Measurements from ENCODE around the gene ARSA. TPM values are rescaled to one million over a fixed set of nuclear protein-coding genes. Genes with fewer than 3 reads are reported as not detected.

Gene ARSA
- total and polyA plus RNA-seq, 2 of the 13 experiments (the other 11 are each of a cell fraction or from before 2014, with no cell fraction given), result 9.0 to 11.5 TPM

DNA sequence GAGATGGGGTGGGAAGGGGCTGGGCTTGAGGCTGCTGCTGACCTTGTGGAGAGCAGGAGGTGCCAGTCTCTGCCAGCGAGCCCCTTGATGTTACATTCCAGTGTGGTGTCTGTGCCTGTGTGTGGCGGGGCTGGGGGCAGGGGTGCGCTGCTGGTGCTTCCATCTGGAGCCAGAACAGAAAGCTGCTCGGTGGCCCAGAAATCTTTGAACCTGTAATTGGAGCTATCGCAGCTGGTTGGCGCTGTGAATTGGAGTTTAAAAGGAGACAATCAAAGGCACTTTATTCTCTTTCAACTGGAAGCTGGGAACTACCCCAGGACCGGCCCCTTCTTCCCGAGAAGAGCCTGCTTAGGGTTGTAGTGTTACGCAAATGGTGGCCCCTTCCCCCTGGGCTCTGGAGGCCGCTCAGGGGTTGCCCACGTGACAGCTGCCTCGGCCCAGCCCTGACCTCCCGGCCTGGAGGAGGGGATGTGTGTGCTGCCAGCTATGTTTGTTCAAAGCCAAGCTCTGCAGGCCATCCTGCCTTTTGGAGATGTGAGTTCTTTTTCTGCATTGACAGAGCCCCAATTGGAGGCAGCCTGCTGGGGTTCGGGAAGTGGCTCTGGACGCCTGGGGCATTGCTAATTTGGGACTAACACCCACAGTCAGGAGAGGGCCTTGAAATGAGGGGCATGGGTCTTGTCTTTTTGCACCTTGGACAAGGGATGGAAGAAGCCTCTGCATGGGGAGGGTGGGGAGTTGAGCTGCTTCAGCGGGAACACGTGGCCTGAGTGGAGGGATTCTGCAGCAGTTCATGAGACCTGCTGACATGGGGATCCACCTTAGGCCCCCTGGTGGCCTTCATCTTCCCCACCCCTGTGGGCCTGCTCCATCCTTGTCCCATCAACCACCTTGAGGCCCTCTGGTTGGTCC is 14.0 kb upstream of the ARSA start (continued):
- TF ChIP-seq BCL6 (CRISPR knock-in tag; IDR thresholded peaks at IDR 0.05) (peak; percentile 60), NR3C1 (CRISPR knock-in tag; IDR thresholded peaks at IDR 0.05) (no peak), RCOR2 (CRISPR knock-in tag; IDR thresholded peaks at IDR 0.05) (peak; percentile 28; the same call in 1 of the 2 replicates), EHMT2 (IDR thresholded peaks at IDR 0.05; ENCODE audit: borderline replicate concordance, low read depth, low read length) (peak; percentile 84; the same call in 1 of the 2 replicates), SRF (IDR thresholded peaks at IDR 0.05; ENCODE audit: low read depth, low read length) (0 out of 2 replicates have a peak, but pooled peaks have one; percentile 26), ZNF124 (CRISPR knock-in tag; IDR thresholded peaks at IDR 0.05) (peak; percentile 47; the same call in 1 of the 2 replicates), HDAC2 (CRISPR knock-in tag; IDR thresholded peaks at IDR 0.05) (peak; percentile 80), ZSCAN22 (CRISPR knock-in tag; IDR thresholded peaks at IDR 0.05) (no peak), KMT2A (CRISPR knock-in tag; IDR thresholded peaks at IDR 0.05) (no peak), ZNF230 (CRISPR knock-in tag; IDR thresholded peaks at IDR 0.05) (peak; percentile 45; the same call in 1 of the 2 replicates), NR2C2 (CRISPR knock-in tag; IDR thresholded peaks at IDR 0.05; ENCODE audit: borderline replicate concordance) (peak; percentile 86)
- TF ChIP-seq, protein P1, sequence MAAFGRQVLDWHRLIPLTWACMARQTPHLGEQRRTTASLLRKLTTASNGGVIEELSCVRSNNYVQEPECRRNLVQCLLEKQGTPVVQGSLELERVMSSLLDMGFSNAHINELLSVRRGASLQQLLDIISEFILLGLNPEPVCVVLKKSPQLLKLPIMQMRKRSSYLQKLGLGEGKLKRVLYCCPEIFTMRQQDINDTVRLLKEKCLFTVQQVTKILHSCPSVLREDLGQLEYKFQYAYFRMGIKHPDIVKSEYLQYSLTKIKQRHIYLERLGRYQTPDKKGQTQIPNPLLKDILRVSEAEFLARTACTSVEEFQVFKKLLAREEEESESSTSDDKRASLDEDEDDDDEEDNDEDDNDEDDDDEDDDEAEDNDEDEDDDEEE (CRISPR knock-in tag; IDR thresholded peaks at IDR 0.05), result no peak
- TF ChIP-seq, protein P2, sequence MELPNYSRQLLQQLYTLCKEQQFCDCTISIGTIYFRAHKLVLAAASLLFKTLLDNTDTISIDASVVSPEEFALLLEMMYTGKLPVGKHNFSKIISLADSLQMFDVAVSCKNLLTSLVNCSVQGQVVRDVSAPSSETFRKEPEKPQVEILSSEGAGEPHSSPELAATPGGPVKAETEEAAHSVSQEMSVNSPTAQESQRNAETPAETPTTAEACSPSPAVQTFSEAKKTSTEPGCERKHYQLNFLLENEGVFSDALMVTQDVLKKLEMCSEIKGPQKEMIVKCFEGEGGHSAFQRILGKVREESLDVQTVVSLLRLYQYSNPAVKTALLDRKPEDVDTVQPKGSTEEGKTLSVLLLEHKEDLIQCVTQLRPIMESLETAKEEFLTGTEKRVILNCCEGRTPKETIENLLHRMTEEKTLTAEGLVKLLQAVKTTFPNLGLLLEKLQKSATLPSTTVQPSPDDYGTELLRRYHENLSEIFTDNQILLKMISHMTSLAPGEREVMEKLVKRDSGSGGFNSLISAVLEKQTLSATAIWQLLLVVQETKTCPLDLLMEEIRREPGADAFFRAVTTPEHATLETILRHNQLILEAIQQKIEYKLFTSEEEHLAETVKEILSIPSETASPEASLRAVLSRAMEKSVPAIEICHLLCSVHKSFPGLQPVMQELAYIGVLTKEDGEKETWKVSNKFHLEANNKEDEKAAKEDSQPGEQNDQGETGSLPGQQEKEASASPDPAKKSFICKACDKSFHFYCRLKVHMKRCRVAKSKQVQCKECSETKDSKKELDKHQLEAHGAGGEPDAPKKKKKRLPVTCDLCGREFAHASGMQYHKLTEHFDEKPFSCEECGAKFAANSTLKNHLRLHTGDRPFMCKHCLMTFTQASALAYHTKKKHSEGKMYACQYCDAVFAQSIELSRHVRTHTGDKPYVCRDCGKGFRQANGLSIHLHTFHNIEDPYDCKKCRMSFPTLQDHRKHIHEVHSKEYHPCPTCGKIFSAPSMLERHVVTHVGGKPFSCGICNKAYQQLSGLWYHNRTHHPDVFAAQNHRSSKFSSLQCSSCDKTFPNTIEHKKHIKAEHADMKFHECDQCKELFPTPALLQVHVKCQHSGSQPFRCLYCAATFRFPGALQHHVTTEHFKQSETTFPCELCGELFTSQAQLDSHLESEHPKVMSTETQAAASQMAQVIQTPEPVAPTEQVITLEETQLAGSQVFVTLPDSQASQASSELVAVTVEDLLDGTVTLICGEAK (IDR thresholded peaks at IDR 0.05), result no peak
- TF ChIP-seq, protein P2 (CRISPR knock-in tag; IDR thresholded peaks at IDR 0.05), result 0 out of 2 replicates have a peak, but pooled peaks have one; percentile 6
- TF ChIP-seq, protein P3, sequence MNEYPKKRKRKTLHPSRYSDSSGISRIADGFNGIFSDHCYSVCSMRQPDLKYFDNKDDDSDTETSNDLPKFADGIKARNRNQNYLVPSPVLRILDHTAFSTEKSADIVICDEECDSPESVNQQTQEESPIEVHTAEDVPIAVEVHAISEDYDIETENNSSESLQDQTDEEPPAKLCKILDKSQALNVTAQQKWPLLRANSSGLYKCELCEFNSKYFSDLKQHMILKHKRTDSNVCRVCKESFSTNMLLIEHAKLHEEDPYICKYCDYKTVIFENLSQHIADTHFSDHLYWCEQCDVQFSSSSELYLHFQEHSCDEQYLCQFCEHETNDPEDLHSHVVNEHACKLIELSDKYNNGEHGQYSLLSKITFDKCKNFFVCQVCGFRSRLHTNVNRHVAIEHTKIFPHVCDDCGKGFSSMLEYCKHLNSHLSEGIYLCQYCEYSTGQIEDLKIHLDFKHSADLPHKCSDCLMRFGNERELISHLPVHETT (CRISPR knock-in tag; conservative IDR thresholded peaks at IDR 0.05), result 0 out of 2 replicates have a peak, but pooled peaks have one; percentile 47

Measured in HepG2 (cell line).